Ishikawa (cell line): Measurements from ENCODE around the gene ACSM6.

Source experiments
- CEBPB ChIP-seq: IDR thresholded peaks from 2 replicates; pipeline ENCODE4 v1.6.1; 2012
- CREB1 ChIP-seq: IDR thresholded peaks from 2 replicates; pipeline ENCODE4 v1.6.1; 2012; ENCODE audit warnings: low read depth
- EGR1 ChIP-seq: IDR thresholded peaks from 2 replicates; pipeline ENCODE4 v1.6.1; 2012
- EP300 ChIP-seq: IDR thresholded peaks from 2 replicates; pipeline ENCODE4 v1.6.1; 2012; ENCODE audit warnings: borderline replicate concordance
- FOXM1 ChIP-seq: IDR thresholded peaks from 2 replicates; pipeline ENCODE4 v1.6.1; 2012; ENCODE audit warnings: low read depth, borderline replicate concordance
- MAX ChIP-seq: IDR thresholded peaks from 2 replicates; pipeline ENCODE4 v1.6.1; 2012
- NFIC ChIP-seq: IDR thresholded peaks from 2 replicates; pipeline ENCODE4 v1.6.1; 2012
- RAD21 ChIP-seq: IDR thresholded peaks from 2 replicates; pipeline ENCODE4 v1.6.1; 2012; ENCODE audit warnings: low read depth
- REST ChIP-seq: IDR thresholded peaks from 2 replicates; pipeline ENCODE4 v1.6.1; 2012; ENCODE audit warnings: low read depth, mild to moderate bottlenecking
- TAF1 ChIP-seq: IDR thresholded peaks from 2 replicates; pipeline ENCODE4 v1.6.1; 2012; ENCODE audit warnings: low read depth, mild to moderate bottlenecking
- TCF12 ChIP-seq: IDR thresholded peaks from 2 replicates; pipeline ENCODE4 v1.6.1; 2012; ENCODE audit warnings: low read depth
- TEAD4 ChIP-seq: IDR thresholded peaks from 2 replicates; pipeline ENCODE4 v1.6.1; 2012
- USF1 ChIP-seq: IDR thresholded peaks from 2 replicates; pipeline ENCODE4 v1.6.1; 2012
- YY1 ChIP-seq: IDR thresholded peaks from 2 replicates; pipeline ENCODE4 v1.6.1; 2012; ENCODE audit warnings: low read depth
- ZBTB7A ChIP-seq: IDR thresholded peaks from 2 replicates; pipeline ENCODE4 v1.6.1; 2012; ENCODE audit warnings: low read depth

Gene ACSM6

GRCh38 chr10:95254629-95255028 lies 60.6 kb downstream of the ACSM6 start:
- TF ChIP-seq TCF12 (no peak), EGR1 (no peak), ZBTB7A (no peak)

- TF ChIP-seq ZBTB7A: no peak
- no peak for TF ChIP-seq FOXM1
- no peak for TF ChIP-seq REST
- no peak for TF ChIP-seq EP300
- TF ChIP-seq TAF1: no peak
- TF ChIP-seq RAD21: no peak
- TF ChIP-seq YY1: no peak
- no peak for TF ChIP-seq USF1
- no peak for TF ChIP-seq TCF12
- TF ChIP-seq EGR1: no peak
- no peak for TF ChIP-seq TEAD4
- no peak for TF ChIP-seq MAX
- TF ChIP-seq CREB1: no peak
- no peak for TF ChIP-seq CEBPB
- TF ChIP-seq NFIC: no peak
These were observed 62.2 kb downstream of the ACSM6 start for GRCh38 chr10:95256268-95256667.

GRCh38 chr10:95257849-95258248 lies 63.8 kb downstream of the ACSM6 start:
- TF ChIP-seq USF1 (no peak), CEBPB (no peak), ZBTB7A (no peak), FOXM1 (no peak), MAX (no peak), NFIC (no peak), RAD21 (no peak), TAF1 (no peak), YY1 (no peak), EP300 (no peak), TEAD4 (no peak), CREB1 (no peak), TCF12 (no peak), REST (no peak), EGR1 (no peak)

GRCh38 chr10:95260397-95260881 lies 66.4 kb downstream of the ACSM6 start:
- TF ChIP-seq ZBTB7A (no peak), TEAD4 (0 out of 2 replicates have a peak, but pooled peaks have one; percentile 40)

GRCh38 chr10:95260909-95261552 lies 67.0 kb downstream of the ACSM6 start:
- TF ChIP-seq REST: no peak
- TF ChIP-seq CREB1: no peak
- no peak for TF ChIP-seq TEAD4
- TF ChIP-seq EP300: no peak
- TF ChIP-seq EGR1: no peak
- no peak for TF ChIP-seq CEBPB
- TF ChIP-seq ZBTB7A: no peak
- TF ChIP-seq TAF1: no peak
- no peak for TF ChIP-seq NFIC
- no peak for TF ChIP-seq MAX
